Aorta (tissue), 5 donors: ENCODE results near the gene TIMM44. TPM values are rescaled to one million over a fixed set of nuclear protein-coding genes. Genes with fewer than 3 reads are reported as not detected.

Experiments
- ATAC-seq: fragments of 200-7000 bp; cut with Tn5 transposase; one replicate; pipeline ENCODE4 v1.9.1; 2022; ENCODE audit warnings: moderate library complexity; ENCODE audit not compliant: low FRiP score
- DNase-seq, 2 donors: peaks; one replicate each; pipeline ENCODE4 v3.0.0-alpha.2; 2020
- H3K27ac ChIP-seq, 2 donors: one replicate each; pipeline ENCODE4 v1.5.1; 2013; ENCODE audit warnings: low read length in 2 of 2, mild to moderate bottlenecking in 2 of 2, moderate library complexity in 2 of 2, control low read depth in 1 of 2, inconsistent platforms in 1 of 2, low read depth in 1 of 2
- H3K27me3 ChIP-seq, 2 donors: one replicate each; pipeline ENCODE4 v1.6.1; 2013; ENCODE audit warnings: control low read depth in 1 of 2, low read length in 1 of 2, mild to moderate bottlenecking in 1 of 2, moderate library complexity in 1 of 2; ENCODE audit not compliant: insufficient read depth in 2 of 2, control insufficient read depth in 1 of 2
- H3K36me3 ChIP-seq, 2 donors: one replicate each; pipeline ENCODE4 v1.6.1; 2013; ENCODE audit warnings: control low read depth in 1 of 2, low read length in 1 of 2, mild to moderate bottlenecking in 1 of 2; ENCODE audit not compliant: insufficient read depth in 2 of 2, control insufficient read depth in 1 of 2
- H3K4me1 ChIP-seq, 2 donors: one replicate each; pipeline ENCODE4 v1.6.1; 2013; ENCODE audit warnings: low read length in 2 of 2, control low read depth in 1 of 2, mild to moderate bottlenecking in 1 of 2, moderate library complexity in 1 of 2; ENCODE audit not compliant: insufficient read depth in 2 of 2, control insufficient read depth in 1 of 2
- H3K4me3 ChIP-seq, 2 donors: one replicate each; pipeline ENCODE4 v1.5.1; 2013; ENCODE audit warnings: low read length in 2 of 2, control low read depth in 1 of 2, mild to moderate bottlenecking in 1 of 2
- H3K9me3 ChIP-seq: one replicate; pipeline ENCODE4 v1.6.1; 2013; ENCODE audit warnings: mild to moderate bottlenecking, low read length; ENCODE audit not compliant: control insufficient read depth
- WGBS, 2 donors: extraction: QIAGEN DNeasy Blood & Tissue Kit; methylation state at CpG; one replicate each; pipeline ENCODE4 v1.1.7; 2013; 5-methylcytosine and 5-hydroxymethylcytosine counted together
- intact Hi-C, 2 donors: fragments of 100-400 bp; cut with DNase I; formaldehyde crosslinking; loops; one replicate each; pipeline versions ENCODE4 v1.14.2 to v1.15.0; 2022
- polyA plus RNA-seq, 2 donors: library from polyadenylated mRNA; stranded (reverse); fragments of 200-250 nt; gene quantifications; one replicate each; pipeline ENCODE4 v1.2.3, GENCODE V29; 2013
- total RNA-seq, 2 donors: library from RNA; stranded (reverse); fragmentation: NEBNext Ultra II Directional; extraction: Animal tissue kit (Norgen Biotek cat#: 25700); gene quantifications; one replicate each; pipeline ENCODE4 v1.2.1, GENCODE V29; 2021
- donor health status: healthy with polysubstance abuse.
- donor health status: Bipolar disorder and iron deficiency.
- donor health status: DM: no; HTN: no; CAD: no.
- donor health status: DM: no; HTN: no; CAD: no.
- donor health status: DM: yes; HTN: yes; CAD: no.

The TIMM44 gene
- total and polyA plus RNA-seq, 4 donors: 26.4 to 126 (median 49.0) TPM

- DNase-seq (peak in 1 of 2 donors; percentile 46), ATAC-seq (no peak)
- Histone ChIP-seq H3K9me3 (no peaks in the 10 kb centered on the region), H3K27me3 (no peaks in the 10 kb centered on the region), H3K4me3 (no peak overlapping the region), H3K4me1 (no peaks in the 10 kb centered on the region), H3K27ac (no peak overlapping the region), H3K36me3 (peaks cover 0 to 12% of the 10 kb centered on the region in 2 donors)
- intact Hi-C loops: no loop called here
- 90 to 91% methylated on average over 33 to 39 of the region's 39 CpGs for WGBS, 2 donors
These were observed 30.5 kb downstream of the TIMM44 start for GRCh38 chr19:7912697-7913564.

DNA sequence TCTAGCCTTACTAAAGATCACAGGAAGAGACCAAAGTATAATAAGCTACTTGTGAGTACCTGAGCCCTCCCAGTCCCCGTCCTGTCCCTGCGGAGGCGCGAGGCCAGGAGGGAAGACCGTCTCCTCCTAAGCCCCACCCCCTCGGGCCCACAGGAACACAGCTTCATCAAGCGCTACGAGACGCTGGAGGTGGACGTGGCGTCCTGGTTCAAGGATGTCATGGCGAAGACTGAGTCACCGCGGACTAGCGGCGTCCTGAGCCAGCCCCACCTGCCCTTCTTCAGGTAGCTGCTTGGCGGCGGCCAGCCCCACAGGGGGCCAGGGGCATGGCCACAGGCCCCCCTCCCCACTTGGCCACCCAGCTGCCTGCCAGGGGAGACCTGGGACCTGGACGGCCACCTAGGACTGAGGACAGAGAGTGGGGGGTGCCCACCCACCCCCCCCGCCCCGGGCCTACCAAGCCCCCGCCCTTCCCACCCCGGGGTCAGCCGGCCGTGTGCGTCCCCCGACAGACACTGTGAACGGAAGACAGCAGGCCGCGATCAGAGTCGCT lies 31.2 kb downstream of the TIMM44 start:
- intact Hi-C loops: no loop called here
- no peak for ATAC-seq

GRCh38 chr19:7911508-7912143 lies 31.8 kb downstream of the TIMM44 start:
- Histone ChIP-seq H3K36me3 (peaks cover 0 to 12% of the 10 kb centered on the region in 2 donors), H3K4me3 (no peak overlapping the region), H3K27me3 (no peaks in the 10 kb centered on the region), H3K27ac (no peak overlapping the region), H3K9me3 (no peaks in the 10 kb centered on the region), H3K4me1 (no peaks in the 10 kb centered on the region)
- ATAC-seq (no peak), DNase-seq (peak in 1 of 2 donors; percentile 47)
- intact Hi-C loops: no loop called here
- WGBS, 2 donors: 88 to 93% methylated on average over 18 of the region's 18 CpGs

More for the DNA sequence above, 31.2 kb downstream of the TIMM44 start:
- H3K27ac ChIP-seq: no peak overlapping the region
- H3K27me3 ChIP-seq: no peaks in the 10 kb centered on the region
- H3K4me1 ChIP-seq: no peaks in the 10 kb centered on the region
- 89 to 91% methylated on average over 27 to 31 of the region's 31 CpGs for WGBS, 2 donors
- no peak overlapping the region for H3K4me3 ChIP-seq
- no peaks in the 10 kb centered on the region for H3K9me3 ChIP-seq
- H3K36me3 ChIP-seq: peaks cover 0 to 12% of the 10 kb centered on the region in 2 donors
- DNase-seq: peak in 1 of 2 donors; percentile 44

- Histone ChIP-seq H3K36me3 (peaks cover 0 to 12% of the 10 kb centered on the region in 2 donors), H3K27me3 (no peaks in the 10 kb centered on the region), H3K4me1 (no peaks in the 10 kb centered on the region), H3K9me3 (no peaks in the 10 kb centered on the region), H3K4me3 (no peak overlapping the region), H3K27ac (no peak overlapping the region)
- intact Hi-C loops: no loop called here
- no peak for ATAC-seq
- DNase-seq: peak; percentile 44 to 77
- 91 to 92% methylated on average over 50 to 54 of the region's 54 CpGs for WGBS, 2 donors
These were observed 32.9 kb downstream of the TIMM44 start for GRCh38 chr19:7910321-7911161.

GRCh38 chr19:7909471-7910067 lies 33.9 kb downstream of the TIMM44 start:
- WGBS, 2 donors: 91 to 94% methylated on average over 19 to 21 of the region's 21 CpGs
- Histone ChIP-seq H3K27ac (no peak overlapping the region), H3K4me1 (no peaks in the 10 kb centered on the region), H3K27me3 (no peaks in the 10 kb centered on the region), H3K36me3 (peaks cover 0 to 12% of the 10 kb centered on the region in 2 donors), H3K4me3 (no peak overlapping the region), H3K9me3 (no peaks in the 10 kb centered on the region)
- ATAC-seq (no peak), DNase-seq (peak in 1 of 2 donors; percentile 41)
- intact Hi-C loops: no loop called here

DNA sequence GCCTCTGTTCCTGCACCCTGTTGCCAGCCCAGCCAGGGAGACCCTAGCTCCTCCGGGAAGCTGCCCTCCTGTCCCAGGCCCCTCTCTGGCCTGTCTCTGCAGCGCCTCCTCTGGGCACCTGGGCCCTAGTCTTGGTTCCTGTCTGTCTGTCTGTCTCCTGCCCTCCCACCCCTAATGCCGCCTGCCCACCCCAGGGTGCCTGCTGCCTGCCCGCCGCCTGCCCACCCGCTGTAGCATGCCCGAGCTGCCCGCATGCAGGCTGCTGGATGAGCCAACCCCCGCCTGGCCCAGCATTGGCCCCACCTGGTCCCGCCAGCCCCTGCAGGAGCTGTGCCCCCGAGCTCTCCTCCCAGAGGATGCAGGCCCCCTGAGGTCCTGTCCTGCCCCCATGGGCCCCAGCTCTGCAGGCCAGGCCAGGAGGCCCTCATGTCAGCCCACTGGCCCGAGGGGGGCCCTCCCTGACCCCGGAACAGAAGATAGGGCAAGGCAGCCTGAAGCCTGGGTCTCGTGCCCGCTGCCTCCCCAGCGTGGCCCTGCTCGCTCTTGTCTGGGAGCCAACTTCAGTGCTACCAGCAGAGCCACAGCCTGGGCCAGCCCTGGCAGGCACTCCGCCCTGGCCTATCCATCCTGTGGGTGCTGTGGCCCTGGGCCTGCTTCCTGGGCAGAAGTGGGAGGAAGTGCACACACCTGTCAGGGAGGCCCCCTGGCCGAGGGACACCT lies 34.6 kb downstream of the TIMM44 start:
- Histone ChIP-seq H3K9me3 (no peaks in the 10 kb centered on the region), H3K4me3 (no peak overlapping the region), H3K4me1 (no peaks in the 10 kb centered on the region), H3K27ac (no peak overlapping the region), H3K27me3 (no peaks in the 10 kb centered on the region), H3K36me3 (peaks cover 0 to 12% of the 10 kb centered on the region in 2 donors)
- ATAC-seq (no peak), DNase-seq (peak; percentile 48 to 72)
- WGBS, 2 donors: 83 to 87% methylated on average over 19 of the region's 19 CpGs
- intact Hi-C loops: no loop called here

GRCh38 chr19:7908078-7908699 lies 35.3 kb downstream of the TIMM44 start:
- DNase-seq (no peak), ATAC-seq (no peak)
- no peaks in the 10 kb centered on the region for H3K9me3 ChIP-seq
- 79 to 84% methylated on average over 13 to 14 of the region's 14 CpGs for WGBS, 2 donors
- H3K4me3 ChIP-seq: no peak overlapping the region
- H3K27me3 ChIP-seq: no peaks in the 10 kb centered on the region
- no peak overlapping the region for H3K27ac ChIP-seq
- H3K36me3 ChIP-seq: peaks cover 0 to 12% of the 10 kb centered on the region in 2 donors
- intact Hi-C loops: no loop called here
- H3K4me1 ChIP-seq: no peaks in the 10 kb centered on the region
